ENCODE measurements around the gene ANGPTL8.

GRCh38 chr19:11238781-11239376 lies 540 bp upstream of the ANGPTL8 start:
- no peak for TF ChIP-seq CTCF (IDR thresholded peaks at IDR 0.05)
- no peak for TF ChIP-seq POLR2A (IDR thresholded peaks at IDR 0.05)
